ENCODE data around the gene HEMGN.

- no peak for TF ChIP-seq CTCF (IDR thresholded peaks at IDR 0.05; ENCODE audit: borderline replicate concordance, extremely low read depth, low read length, poor library complexity, severe bottlenecking)
- no peak for TF ChIP-seq EZH2 (IDR thresholded peaks at IDR 0.05; ENCODE audit: borderline replicate concordance, low read depth, low read length, severe bottlenecking)
Observed at GRCh38 chr9:97940741-97941140, 2.8 kb upstream of the HEMGN start.

Data from DND-41 (cell line).